HCT116 (cell line): Measurements from ENCODE around the gene PYGB.

Experiments
- CEBPB ChIP-seq: IDR thresholded peaks from 2 replicates; pipeline ENCODE4 v1.6.1; 2012; ENCODE audit warnings: low read depth
- EZH2 ChIP-seq: fragments of 200-600 bp; sonication (generic); IDR thresholded peaks from 2 replicates; pipeline ENCODE4 v1.6.1; 2017; ENCODE audit warnings: antibody characterized with exemption, mixed run types
- EZH2phosphoT487 ChIP-seq: fragments of 200-600 bp; IDR thresholded peaks from 2 replicates; pipeline ENCODE4 v1.6.1; 2018; ENCODE audit warnings: antibody characterized with exemption, borderline replicate concordance
- FOSL1 ChIP-seq: IDR thresholded peaks from 2 replicates; pipeline ENCODE4 v1.6.1; 2012; ENCODE audit warnings: low read depth
- TCF7L2 ChIP-seq: IDR thresholded peaks from 2 replicates; pipeline ENCODE4 v1.7.0; 2011; ENCODE audit warnings: borderline replicate concordance, inconsistent platforms; ENCODE audit not compliant: insufficient read depth, insufficient read length; ENCODE audit errors: extremely low read depth
- YY1 ChIP-seq: IDR thresholded peaks from 2 replicates; pipeline ENCODE4 v1.6.1; 2011; ENCODE audit warnings: low read length, low read depth, moderate library complexity, mild to moderate bottlenecking; ENCODE audit not compliant: insufficient replicate concordance; ENCODE audit errors: extremely low read depth
- TF ChIP-seq, protein P1 (sequence below), 3 experiments: fragments of 200-600 bp in 1 of 3; sonication (generic) in 1 of 3; IDR thresholded peaks in 2 of 3; conservative IDR thresholded peaks in 1 of 3; 2 replicates each; pipeline ENCODE4 v1.5.1; 2012 to 2017; ENCODE audit warnings: low read depth in 2 of 3, low read length in 2 of 3, antibody characterized with exemption in 1 of 3, borderline replicate concordance in 1 of 3, control low read depth in 1 of 3, mild to moderate bottlenecking in 1 of 3, mixed read lengths in 1 of 3, mixed run types in 1 of 3, moderate library complexity in 1 of 3; ENCODE audit not compliant: insufficient read depth in 1 of 3
- TF ChIP-seq, protein P2 (sequence below): IDR thresholded peaks from 2 replicates; pipeline ENCODE4 v1.6.1; 2012; ENCODE audit warnings: low read depth

DNA sequence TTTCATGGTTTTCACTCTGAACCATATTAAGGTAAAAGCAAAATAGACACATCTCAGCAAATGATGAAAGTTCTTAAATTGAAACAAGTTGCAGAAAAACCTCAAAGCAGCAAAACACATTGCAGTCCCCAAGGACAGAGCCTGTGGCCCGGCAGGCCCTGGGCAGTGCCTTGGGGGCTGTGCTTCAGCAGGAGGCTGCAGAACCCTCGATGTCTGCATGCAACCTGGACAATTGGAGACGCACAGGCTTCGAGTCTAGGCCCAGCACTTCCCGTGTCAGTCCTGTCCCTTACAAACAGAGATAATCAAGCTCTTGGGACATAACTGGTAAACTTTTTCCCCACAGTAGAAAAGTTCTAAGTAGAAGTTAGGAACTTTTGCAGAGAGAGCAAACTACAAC, 9.2 kb downstream of the PYGB start:
- no peak for TF ChIP-seq EZH2phosphoT487
- TF ChIP-seq, protein P1, sequence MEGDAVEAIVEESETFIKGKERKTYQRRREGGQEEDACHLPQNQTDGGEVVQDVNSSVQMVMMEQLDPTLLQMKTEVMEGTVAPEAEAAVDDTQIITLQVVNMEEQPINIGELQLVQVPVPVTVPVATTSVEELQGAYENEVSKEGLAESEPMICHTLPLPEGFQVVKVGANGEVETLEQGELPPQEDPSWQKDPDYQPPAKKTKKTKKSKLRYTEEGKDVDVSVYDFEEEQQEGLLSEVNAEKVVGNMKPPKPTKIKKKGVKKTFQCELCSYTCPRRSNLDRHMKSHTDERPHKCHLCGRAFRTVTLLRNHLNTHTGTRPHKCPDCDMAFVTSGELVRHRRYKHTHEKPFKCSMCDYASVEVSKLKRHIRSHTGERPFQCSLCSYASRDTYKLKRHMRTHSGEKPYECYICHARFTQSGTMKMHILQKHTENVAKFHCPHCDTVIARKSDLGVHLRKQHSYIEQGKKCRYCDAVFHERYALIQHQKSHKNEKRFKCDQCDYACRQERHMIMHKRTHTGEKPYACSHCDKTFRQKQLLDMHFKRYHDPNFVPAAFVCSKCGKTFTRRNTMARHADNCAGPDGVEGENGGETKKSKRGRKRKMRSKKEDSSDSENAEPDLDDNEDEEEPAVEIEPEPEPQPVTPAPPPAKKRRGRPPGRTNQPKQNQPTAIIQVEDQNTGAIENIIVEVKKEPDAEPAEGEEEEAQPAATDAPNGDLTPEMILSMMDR (IDR thresholded peaks at IDR 0.05 in 2 of 3, conservative IDR thresholded peaks at IDR 0.05 in 1 of 3; ENCODE audit: borderline replicate concordance in 1 of 3, insufficient read depth in 1 of 3, low read depth in 2 of 3, low read length in 2 of 3): no peak
- no peak for TF ChIP-seq YY1
- TF ChIP-seq CEBPB: no peak
- no peak for TF ChIP-seq EZH2
- TF ChIP-seq TCF7L2: no peak
- TF ChIP-seq FOSL1: no peak
- TF ChIP-seq, protein P2, sequence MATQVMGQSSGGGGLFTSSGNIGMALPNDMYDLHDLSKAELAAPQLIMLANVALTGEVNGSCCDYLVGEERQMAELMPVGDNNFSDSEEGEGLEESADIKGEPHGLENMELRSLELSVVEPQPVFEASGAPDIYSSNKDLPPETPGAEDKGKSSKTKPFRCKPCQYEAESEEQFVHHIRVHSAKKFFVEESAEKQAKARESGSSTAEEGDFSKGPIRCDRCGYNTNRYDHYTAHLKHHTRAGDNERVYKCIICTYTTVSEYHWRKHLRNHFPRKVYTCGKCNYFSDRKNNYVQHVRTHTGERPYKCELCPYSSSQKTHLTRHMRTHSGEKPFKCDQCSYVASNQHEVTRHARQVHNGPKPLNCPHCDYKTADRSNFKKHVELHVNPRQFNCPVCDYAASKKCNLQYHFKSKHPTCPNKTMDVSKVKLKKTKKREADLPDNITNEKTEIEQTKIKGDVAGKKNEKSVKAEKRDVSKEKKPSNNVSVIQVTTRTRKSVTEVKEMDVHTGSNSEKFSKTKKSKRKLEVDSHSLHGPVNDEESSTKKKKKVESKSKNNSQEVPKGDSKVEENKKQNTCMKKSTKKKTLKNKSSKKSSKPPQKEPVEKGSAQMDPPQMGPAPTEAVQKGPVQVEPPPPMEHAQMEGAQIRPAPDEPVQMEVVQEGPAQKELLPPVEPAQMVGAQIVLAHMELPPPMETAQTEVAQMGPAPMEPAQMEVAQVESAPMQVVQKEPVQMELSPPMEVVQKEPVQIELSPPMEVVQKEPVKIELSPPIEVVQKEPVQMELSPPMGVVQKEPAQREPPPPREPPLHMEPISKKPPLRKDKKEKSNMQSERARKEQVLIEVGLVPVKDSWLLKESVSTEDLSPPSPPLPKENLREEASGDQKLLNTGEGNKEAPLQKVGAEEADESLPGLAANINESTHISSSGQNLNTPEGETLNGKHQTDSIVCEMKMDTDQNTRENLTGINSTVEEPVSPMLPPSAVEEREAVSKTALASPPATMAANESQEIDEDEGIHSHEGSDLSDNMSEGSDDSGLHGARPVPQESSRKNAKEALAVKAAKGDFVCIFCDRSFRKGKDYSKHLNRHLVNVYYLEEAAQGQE: no peak
